GM18519 (cell line): ENCODE measurements around the gene TMIGD3.

Source experiments
- ATAC-seq: cut with Tn5 transposase; IDR thresholded peaks from one replicate; pipeline ENCODE4 v1.9.1; 2021; ENCODE audit warnings: mild to moderate bottlenecking, moderate library complexity; ENCODE audit not compliant: unreplicated experiment, low FRiP score

The TMIGD3 gene

GRCh38 chr1:111476761-111477309 lies 26.6 kb downstream of the TMIGD3 start:
- ATAC-seq = no peak

DNA sequence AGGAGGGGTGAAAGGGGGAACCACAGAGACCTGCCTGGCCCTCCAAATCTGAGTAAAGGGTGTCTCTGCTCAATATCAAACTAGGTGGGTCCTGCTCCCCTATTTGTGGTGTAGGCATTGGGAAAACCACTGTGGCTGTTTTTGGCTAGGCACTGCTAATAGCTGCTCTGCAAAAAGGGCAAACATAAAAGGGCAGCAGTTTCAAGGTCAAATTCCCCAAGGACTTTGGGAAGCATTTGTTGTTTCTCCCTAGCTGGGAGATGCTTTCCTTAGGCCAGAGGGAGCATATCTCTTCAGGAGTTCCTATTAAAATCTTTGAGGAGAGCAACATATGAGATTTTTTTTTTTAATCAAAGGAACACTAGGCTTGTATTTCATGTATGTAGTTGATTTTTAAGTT lies 27.2 kb downstream of the TMIGD3 start:
- no peak for ATAC-seq

DNA sequence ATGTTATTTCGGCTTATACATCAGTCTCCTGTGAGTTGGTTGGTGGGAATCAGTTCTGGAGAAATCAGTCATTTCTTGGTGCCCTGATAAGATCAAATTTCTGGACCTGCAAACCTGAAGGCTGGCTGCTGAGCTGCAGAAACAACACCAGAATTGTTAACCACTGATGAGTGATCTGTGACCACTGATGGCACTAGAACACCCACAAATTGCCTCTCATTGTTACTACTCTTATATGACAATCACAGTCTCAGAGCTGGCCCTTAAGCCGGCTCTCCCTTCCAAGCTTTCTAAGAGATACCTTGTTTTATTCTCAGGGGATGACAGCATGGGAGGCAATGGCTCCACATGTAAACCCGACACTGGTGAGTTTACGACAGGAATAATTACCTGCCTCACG lies 27.7 kb downstream of the TMIGD3 start:
- ATAC-seq = no peak

DNA sequence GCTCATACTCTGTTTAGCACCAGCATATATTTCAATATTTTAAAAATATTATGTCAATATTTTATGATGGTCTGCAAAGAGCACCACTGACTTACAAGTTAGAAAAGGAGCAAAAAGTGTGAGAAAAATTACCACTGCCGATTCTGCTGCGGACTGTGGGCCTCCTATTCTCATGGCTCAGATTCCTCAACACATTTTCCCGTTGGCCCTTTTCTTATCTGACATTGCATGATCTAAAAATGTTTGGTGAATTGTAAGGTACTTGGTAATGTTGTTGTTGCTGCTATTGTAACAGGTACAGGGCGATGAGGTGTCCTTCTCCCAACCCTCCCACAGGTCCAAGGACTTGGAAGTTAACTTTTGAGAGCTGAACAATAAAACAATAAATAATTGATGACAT lies 28.9 kb downstream of the TMIGD3 start:
- ATAC-seq = no peak

DNA sequence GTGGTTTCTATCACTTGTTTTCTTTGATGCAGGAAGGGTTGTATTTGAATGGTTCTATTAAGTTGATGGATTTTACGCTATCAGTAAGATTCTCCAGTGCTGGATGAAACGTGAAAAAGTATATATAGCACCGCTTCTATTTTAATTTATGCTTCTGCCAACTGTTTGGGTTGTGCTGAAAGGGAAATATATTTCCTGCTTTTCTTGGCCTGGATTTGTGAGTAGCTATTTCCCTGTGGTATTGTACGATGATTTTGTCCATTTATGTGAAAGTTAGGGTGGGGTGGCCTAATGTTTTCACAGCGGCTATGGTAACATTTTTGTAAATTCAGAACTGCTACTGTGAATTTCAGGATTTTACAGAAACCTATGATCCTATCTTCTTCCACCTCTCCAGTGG lies 29.3 kb downstream of the TMIGD3 start:
- ATAC-seq = no peak

- no peak for ATAC-seq
These were observed 31.9 kb downstream of the TMIGD3 start for GRCh38 chr1:111471538-111471937.

DNA sequence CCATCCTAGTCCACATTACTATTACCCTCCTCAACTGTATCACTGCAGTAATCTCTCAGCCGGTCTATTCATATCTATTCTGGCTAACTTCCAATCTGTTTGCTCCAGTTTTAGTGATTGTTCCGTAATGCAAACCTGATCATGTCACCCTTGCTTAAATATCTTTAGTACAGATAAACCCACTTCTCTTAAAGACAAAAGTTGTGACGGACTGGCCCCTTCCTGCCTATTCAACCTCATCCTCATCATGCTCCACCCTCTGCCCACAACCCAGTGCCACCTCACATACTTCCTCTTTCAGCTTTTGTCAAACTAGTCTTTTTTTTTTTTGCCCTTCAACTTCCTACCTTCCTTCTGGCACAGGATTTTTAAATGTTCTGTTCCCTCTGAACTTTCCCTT lies 32.4 kb downstream of the TMIGD3 start:
- no peak for ATAC-seq

DNA sequence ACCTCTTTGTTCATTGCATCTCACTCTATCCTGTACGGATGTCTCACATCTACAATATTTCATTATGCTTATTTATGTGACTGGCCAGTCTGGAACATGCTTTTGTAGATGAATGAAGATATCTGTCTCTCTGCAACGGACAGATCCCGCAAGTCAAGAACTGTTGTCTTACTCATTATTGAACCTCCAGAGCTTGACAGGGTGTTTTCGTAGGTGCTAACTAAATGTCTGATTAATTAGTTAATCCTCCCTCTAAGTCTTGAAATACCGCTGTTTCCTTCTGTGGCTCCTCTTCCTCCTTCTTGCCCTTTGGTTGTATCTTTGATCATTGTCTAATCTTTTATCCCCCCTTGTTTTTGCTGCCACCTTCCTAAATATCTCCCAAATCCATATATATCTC lies 32.8 kb downstream of the TMIGD3 start:
- ATAC-seq = no peak

DNA sequence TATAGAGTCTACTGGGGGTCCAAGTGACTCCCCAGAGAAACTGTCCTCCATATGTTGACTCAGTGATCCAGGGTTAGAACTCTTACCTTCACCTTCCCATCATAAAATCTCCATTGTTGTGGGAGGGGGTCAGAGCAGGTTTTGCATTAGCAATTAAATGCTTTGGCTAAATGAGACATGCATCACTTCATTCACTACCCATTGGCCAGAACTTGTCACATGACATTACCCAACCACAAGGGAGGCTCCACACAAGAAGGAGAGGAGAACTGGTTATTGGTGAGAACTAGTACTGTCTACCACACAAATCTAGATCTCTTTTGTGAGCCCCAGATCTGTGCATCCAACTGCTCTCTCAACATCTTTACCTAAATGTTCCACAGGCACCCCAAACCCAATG lies 33.9 kb downstream of the TMIGD3 start:
- no peak for ATAC-seq

DNA sequence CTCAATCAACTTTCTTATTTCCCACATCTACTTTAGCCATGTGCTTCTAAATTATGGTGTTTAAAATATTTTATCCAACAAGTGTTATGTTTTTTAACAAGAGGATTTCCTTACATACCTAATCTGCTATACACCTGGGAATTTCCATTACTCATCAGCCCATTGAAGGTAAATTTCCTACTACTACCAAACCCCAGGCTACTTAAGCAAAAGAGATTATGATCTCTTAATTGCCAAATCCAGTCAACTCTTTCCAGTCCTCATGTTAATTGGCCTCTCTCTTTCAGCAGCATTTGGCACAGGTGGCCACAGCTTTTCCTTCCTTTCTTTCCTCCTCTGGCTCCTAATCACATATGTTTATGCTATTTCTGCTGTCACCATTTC lies 34.7 kb downstream of the TMIGD3 start:
- ATAC-seq = no peak

- ATAC-seq = no peak
These were observed 35.3 kb downstream of the TMIGD3 start for GRCh38 chr1:111467865-111468716.

DNA sequence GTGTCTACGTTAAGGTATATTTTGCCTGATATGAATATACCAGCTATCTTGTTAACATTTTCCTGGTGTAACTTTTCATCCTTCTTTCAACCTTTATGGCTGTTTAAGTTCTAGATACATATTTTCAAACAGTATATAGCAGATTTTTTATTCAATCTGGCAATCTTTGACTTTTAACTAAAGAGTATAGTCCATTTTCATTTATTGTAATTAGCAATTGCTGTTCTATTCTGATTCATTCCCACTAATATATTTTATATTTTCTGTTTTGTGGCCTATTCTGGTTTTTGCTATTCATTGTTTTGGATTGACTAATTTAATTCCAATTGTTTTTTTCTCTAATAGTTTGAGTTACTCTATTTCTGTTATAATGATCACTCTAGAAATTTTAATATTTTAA lies 37.0 kb downstream of the TMIGD3 start:
- ATAC-seq = no peak

DNA sequence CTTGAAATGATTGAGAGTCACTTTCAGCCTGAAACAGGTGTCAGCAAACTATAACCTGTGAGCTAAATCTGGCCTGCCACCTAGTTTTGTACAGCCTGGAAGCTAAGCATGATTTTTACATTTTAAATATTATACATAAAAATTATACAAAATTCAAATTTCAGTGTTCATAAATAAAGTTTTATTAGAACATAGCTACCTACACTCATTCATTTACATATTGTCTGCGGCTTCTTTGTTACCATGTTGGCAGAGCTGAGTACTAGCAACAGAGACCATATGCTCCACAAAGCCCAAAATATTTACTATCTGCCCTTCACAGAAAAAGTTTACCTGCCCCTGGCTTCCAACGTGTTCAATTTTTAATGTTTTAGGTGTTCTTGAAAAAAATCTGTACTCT lies 37.7 kb downstream of the TMIGD3 start:
- ATAC-seq = no peak

DNA sequence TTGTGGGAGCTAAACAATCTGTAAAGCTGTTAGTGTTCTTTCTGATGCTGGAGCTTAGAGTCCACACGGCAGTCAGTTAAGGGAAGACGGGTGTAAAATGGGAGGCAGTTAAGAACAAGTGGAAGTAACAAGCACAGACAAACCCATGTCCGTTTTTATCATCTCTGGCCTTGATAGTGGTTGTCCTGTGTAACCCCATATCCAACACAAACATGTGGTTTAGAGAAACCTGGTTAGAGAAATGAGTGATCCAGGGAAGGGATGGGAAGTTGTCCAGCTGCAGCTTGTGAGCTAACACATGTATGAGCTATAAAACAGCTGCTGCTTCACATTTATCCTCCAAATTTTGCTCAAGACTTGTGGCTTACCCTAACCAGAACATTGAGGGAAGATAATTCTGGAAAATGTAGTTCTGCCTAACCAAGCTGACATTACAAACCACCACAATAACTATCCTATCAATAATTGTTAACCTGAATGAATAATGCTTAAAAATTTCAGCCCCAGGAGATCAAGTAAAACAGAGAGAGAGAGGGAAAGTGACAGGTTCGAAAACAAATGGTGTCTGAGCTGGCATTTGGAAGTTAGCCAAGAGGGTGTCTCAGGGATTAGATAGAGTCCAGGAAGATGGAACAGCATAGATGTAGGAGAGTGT lies 40.3 kb downstream of the TMIGD3 start:
- ATAC-seq = no peak

DNA sequence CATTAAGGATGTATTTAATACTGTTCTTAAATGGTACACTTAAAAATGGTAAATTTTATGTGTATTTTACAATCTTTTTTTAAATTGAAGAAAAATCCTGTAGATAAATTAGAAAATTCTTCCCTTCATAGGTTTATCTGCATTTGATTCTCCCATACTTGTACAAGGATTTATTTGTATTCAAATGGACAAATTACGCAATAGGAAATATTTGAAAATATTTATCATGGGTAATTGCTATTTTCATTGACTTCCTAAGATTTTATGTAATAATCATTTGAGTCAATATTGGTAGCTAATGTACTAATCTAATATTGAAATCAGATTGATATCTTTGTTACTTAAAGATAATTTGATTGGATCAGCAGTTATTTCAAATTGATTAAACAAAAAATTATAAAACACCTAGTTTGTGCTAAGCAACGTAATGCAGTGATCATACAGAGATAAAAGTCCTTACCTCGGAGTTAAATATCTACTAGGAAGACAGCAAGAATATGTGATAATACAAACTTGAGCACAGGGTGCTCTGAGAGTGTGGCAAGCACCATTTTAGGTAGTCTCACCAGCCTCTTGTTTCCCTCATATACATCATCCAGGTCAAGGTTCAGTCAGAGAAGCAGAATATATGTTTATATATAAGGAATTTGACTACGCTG lies 40.9 kb downstream of the TMIGD3 start:
- no peak for ATAC-seq

GRCh38 chr1:111461765-111462164 lies 41.7 kb downstream of the TMIGD3 start:
- no peak for ATAC-seq

DNA sequence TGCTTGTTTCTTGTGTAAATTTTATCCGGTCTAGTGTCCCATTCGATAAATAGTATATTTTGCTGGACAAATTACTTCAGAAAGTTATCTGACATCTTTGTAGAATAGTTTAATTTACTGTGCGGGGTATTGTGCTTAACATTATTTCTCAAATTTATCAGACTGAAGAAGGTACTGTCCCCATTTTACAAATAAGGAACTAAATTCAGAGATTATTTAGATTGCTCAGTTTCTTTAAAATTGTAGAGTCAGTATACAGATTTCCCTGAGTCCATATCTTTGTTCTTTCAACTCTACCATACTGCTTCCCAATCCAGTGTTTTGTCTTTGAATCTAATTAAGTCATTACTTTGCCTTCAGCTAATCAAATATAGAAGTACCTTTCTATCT lies 47.8 kb downstream of the TMIGD3 start:
- no peak for ATAC-seq

GRCh38 chr1:111454859-111455641 lies 48.4 kb downstream of the TMIGD3 start:
- no peak for ATAC-seq

- ATAC-seq = no peak
These were observed 49.7 kb downstream of the TMIGD3 start for GRCh38 chr1:111453706-111454105.

GRCh38 chr1:111452581-111452980 lies 50.9 kb downstream of the TMIGD3 start:
- ATAC-seq = no peak

GRCh38 chr1:111450185-111450584 lies 53.2 kb downstream of the TMIGD3 start:
- no peak for ATAC-seq
